Activated CD4-positive, alpha-beta T cell treated with anti-CD3 and anti-CD28 coated beads, Interleukin-2, amount 10 ng/mL, durations not matched to agents 24 days and 14 days (primary cell): ENCODE results near the gene MYBPC2. TPM values are rescaled to one million over a fixed set of nuclear protein-coding genes. Genes with fewer than 3 reads are reported as not detected.

Source experiments
- DNase-seq: peaks from one replicate; pipeline ENCODE4 v3.0.0; 2022
- H3K27ac Mint-ChIP-seq: one replicate; pipeline ENCODE4 v1.8.0; 2022; ENCODE audit warnings: mild to moderate bottlenecking, mixed read lengths
- H3K27me3 Mint-ChIP-seq: one replicate; pipeline ENCODE4 v1.8.0; 2022; ENCODE audit warnings: mixed read lengths
- H3K36me3 Mint-ChIP-seq: one replicate; pipeline ENCODE4 v1.8.0; 2022; ENCODE audit warnings: low read depth, mild to moderate bottlenecking, mixed read lengths
- H3K4me1 Mint-ChIP-seq: one replicate; pipeline ENCODE4 v1.8.0; 2021; ENCODE audit warnings: mixed read lengths
- H3K4me3 Mint-ChIP-seq: one replicate; pipeline ENCODE4 v1.8.0; 2022; ENCODE audit warnings: mild to moderate bottlenecking, moderate library complexity, mixed read lengths
- H3K9me3 Mint-ChIP-seq: one replicate; pipeline ENCODE4 v1.8.0; 2021; ENCODE audit warnings: mixed read lengths
- intact Hi-C: fragments of 100-400 bp; cut with micrococcal nuclease; formaldehyde crosslinking; loops from one replicate; pipeline ENCODE4 v1.15.1; 2023
- total RNA-seq: library from RNA; stranded (reverse); gene quantifications from 2 replicates; pipeline ENCODE4 v1.2.3, GENCODE V29; 2022

The MYBPC2 gene
- total RNA-seq, 1 donor from 2014 or later: 0.26 TPM

GRCh38 chr19:50416034-50416977, 16.4 kb upstream of the MYBPC2 start:
- H3K4me3 Mint-ChIP-seq: no peak overlapping the region
- intact Hi-C loops: loop anchor here (5.0 kb wide), 1 partner anchor 46 kb away; no protein-coding TSS in a partner anchor
- H3K36me3 Mint-ChIP-seq: peaks cover 13% of the 10 kb centered on the region

GRCh38 chr19:50417111-50418081, 15.3 kb upstream of the MYBPC2 start:
- no peak overlapping the region for H3K27ac Mint-ChIP-seq
- peaks cover 10% of the 10 kb centered on the region for H3K36me3 Mint-ChIP-seq
- no peak for DNase-seq
- H3K27me3 Mint-ChIP-seq: peaks cover 10% of the 10 kb centered on the region
- H3K9me3 Mint-ChIP-seq: no peaks in the 10 kb centered on the region
- intact Hi-C loops: loop anchor here (5.0 kb wide), 1 partner anchor 45 kb away; no protein-coding TSS in a partner anchor
- peaks cover 16% of the 10 kb centered on the region for H3K4me1 Mint-ChIP-seq
- H3K4me3 Mint-ChIP-seq: no peak overlapping the region

More at GRCh38 chr19:50416034-50416977, 16.4 kb upstream of the MYBPC2 start:
- H3K27ac Mint-ChIP-seq: no peak overlapping the region
- H3K9me3 Mint-ChIP-seq: no peaks in the 10 kb centered on the region
- no peak for DNase-seq
- peaks cover 16% of the 10 kb centered on the region for H3K4me1 Mint-ChIP-seq
- peaks cover 10% of the 10 kb centered on the region for H3K27me3 Mint-ChIP-seq

GRCh38 chr19:50418176-50419021, 14.3 kb upstream of the MYBPC2 start, which contains the start of gene SPIB:
TSS of gene SPIB (plus strand) at chr19:50418938. CDS start at chr19:50418963, 25 bp downstream.
- H3K9me3 Mint-ChIP-seq: no peaks in the 10 kb centered on the region
- intact Hi-C loops: loop anchor here (5.0 kb wide), 1 partner anchor 44 kb away; no protein-coding TSS in a partner anchor
- peaks cover 10% of the 10 kb centered on the region for H3K27me3 Mint-ChIP-seq
- peaks cover 16% of the 10 kb centered on the region for H3K4me1 Mint-ChIP-seq
- DNase-seq: no peak
- peaks cover 8% of the 10 kb centered on the region for H3K36me3 Mint-ChIP-seq
- no peak within 1 kb of the TSS for H3K4me3 Mint-ChIP-seq
- H3K27ac Mint-ChIP-seq: peak within 1 kb of the TSS; percentile 8

- H3K27ac Mint-ChIP-seq: peak overlapping the region; percentile 8
- H3K4me3 Mint-ChIP-seq: no peak overlapping the region
- no peaks in the 10 kb centered on the region for H3K9me3 Mint-ChIP-seq
- peaks cover 16% of the 10 kb centered on the region for H3K4me1 Mint-ChIP-seq
- peaks cover 10% of the 10 kb centered on the region for H3K27me3 Mint-ChIP-seq
- peaks cover 8% of the 10 kb centered on the region for H3K36me3 Mint-ChIP-seq
- DNase-seq: no peak
- intact Hi-C loops: loop anchor here (5.0 kb wide), 1 partner anchor 43 kb away; no protein-coding TSS in a partner anchor
Observed at GRCh38 chr19:50419022-50419579, 13.6 kb upstream of the MYBPC2 start.

- DNase-seq: no peak
- intact Hi-C loops: loop anchor here (5.0 kb wide), 1 partner anchor 43 kb away; no protein-coding TSS in a partner anchor
- peak overlapping the region; percentile 8 for H3K27ac Mint-ChIP-seq
- H3K4me3 Mint-ChIP-seq: no peak overlapping the region
- H3K27me3 Mint-ChIP-seq: peaks cover 10% of the 10 kb centered on the region
- H3K36me3 Mint-ChIP-seq: peaks cover 5% of the 10 kb centered on the region
- peaks cover 13% of the 10 kb centered on the region for H3K4me1 Mint-ChIP-seq
- H3K9me3 Mint-ChIP-seq: no peaks in the 10 kb centered on the region
Observed at GRCh38 chr19:50419580-50420035, 13.1 kb upstream of the MYBPC2 start.

GRCh38 chr19:50420127-50420526, 12.6 kb upstream of the MYBPC2 start:
- peaks cover 4% of the 10 kb centered on the region for H3K36me3 Mint-ChIP-seq
- H3K9me3 Mint-ChIP-seq: no peaks in the 10 kb centered on the region
- no peak overlapping the region for H3K4me3 Mint-ChIP-seq
- DNase-seq: no peak
- H3K4me1 Mint-ChIP-seq: peaks cover 11% of the 10 kb centered on the region
- H3K27me3 Mint-ChIP-seq: peaks cover 10% of the 10 kb centered on the region
- intact Hi-C loops: no loop called here
- no peak overlapping the region for H3K27ac Mint-ChIP-seq

- no peak for DNase-seq
- intact Hi-C loops: no loop called here
- Mint-ChIP-seq H3K36me3 (peaks cover 4% of the 10 kb centered on the region), H3K9me3 (no peaks in the 10 kb centered on the region), H3K4me1 (peaks cover 11% of the 10 kb centered on the region), H3K27me3 (peaks cover 10% of the 10 kb centered on the region), H3K27ac (no peak overlapping the region), H3K4me3 (no peak overlapping the region)
Observed at GRCh38 chr19:50420808-50421207, 11.9 kb upstream of the MYBPC2 start.

GRCh38 chr19:50422397-50423278, 10.1 kb upstream of the MYBPC2 start:
- H3K9me3 Mint-ChIP-seq: no peaks in the 10 kb centered on the region
- H3K36me3 Mint-ChIP-seq: peaks cover 2% of the 10 kb centered on the region
- no peak overlapping the region for H3K27ac Mint-ChIP-seq
- peaks cover 10% of the 10 kb centered on the region for H3K27me3 Mint-ChIP-seq
- no peak for DNase-seq
- peaks cover 11% of the 10 kb centered on the region for H3K4me1 Mint-ChIP-seq
- intact Hi-C loops: no loop called here
- H3K4me3 Mint-ChIP-seq: no peak overlapping the region

- Mint-ChIP-seq H3K36me3 (peaks cover under 1% of the 10 kb centered on the region), H3K9me3 (no peaks in the 10 kb centered on the region), H3K4me1 (peaks cover 11% of the 10 kb centered on the region), H3K4me3 (no peak overlapping the region), H3K27ac (no peak overlapping the region), H3K27me3 (peaks cover 10% of the 10 kb centered on the region)
- no peak for DNase-seq
- intact Hi-C loops: no loop called here
Observed at GRCh38 chr19:50423279-50424113, 9.2 kb upstream of the MYBPC2 start.

- intact Hi-C loops: no loop called here
- no peak for DNase-seq
- Mint-ChIP-seq H3K36me3 (no peaks in the 10 kb centered on the region), H3K27me3 (peaks cover 2% of the 10 kb centered on the region), H3K4me3 (no peak overlapping the region), H3K9me3 (no peaks in the 10 kb centered on the region), H3K4me1 (peaks cover under 1% of the 10 kb centered on the region), H3K27ac (no peak overlapping the region)
Observed at GRCh38 chr19:50425581-50425980, 7.1 kb upstream of the MYBPC2 start.

- H3K27me3 Mint-ChIP-seq: peaks cover 2% of the 10 kb centered on the region
- H3K9me3 Mint-ChIP-seq: no peaks in the 10 kb centered on the region
- DNase-seq: no peak
- no peaks in the 10 kb centered on the region for H3K36me3 Mint-ChIP-seq
- peaks cover 8% of the 10 kb centered on the region for H3K4me1 Mint-ChIP-seq
- H3K27ac Mint-ChIP-seq: no peak overlapping the region
- peak overlapping the region; percentile 19 for H3K4me3 Mint-ChIP-seq
- intact Hi-C loops: no loop called here
Observed at GRCh38 chr19:50427318-50427925, 5.3 kb upstream of the MYBPC2 start.
